GM12801 (cell line): ENCODE results near the gene CAMSAP3.

Source experiments
- CTCF ChIP-seq: IDR thresholded peaks from one replicate; pipeline ENCODE4 v1.5.1; 2011; ENCODE audit warnings: control low read depth; ENCODE audit not compliant: insufficient read length; ENCODE audit errors: extremely low read depth

The CAMSAP3 gene

GRCh38 chr19:7617735-7618134 is 22.1 kb downstream of the CAMSAP3 start:
- no peak for TF ChIP-seq CTCF

- no peak for TF ChIP-seq CTCF
These were observed 22.7 kb downstream of the CAMSAP3 start for GRCh38 chr19:7618348-7618747.

- no peak for TF ChIP-seq CTCF
These were observed 23.3 kb downstream of the CAMSAP3 start for GRCh38 chr19:7618771-7619510.

GRCh38 chr19:7619671-7620441 is 24.2 kb downstream of the CAMSAP3 start:
- TF ChIP-seq CTCF, result no peak

GRCh38 chr19:7620442-7621412 is 25.1 kb downstream of the CAMSAP3 start:
- TF ChIP-seq CTCF, result no peak

GRCh38 chr19:7622933-7623685 is 27.4 kb downstream of the CAMSAP3 start:
- no peak for TF ChIP-seq CTCF
